GM12875 (cell line): ENCODE data around the gene RTKN.

Experiments used
- H3K4me3 ChIP-seq: one replicate; pipeline ENCODE4 v1.5.1; 2011; ENCODE audit warnings: low read depth, low read length, control low read depth
- TF ChIP-seq, protein P1 (sequence below): IDR thresholded peaks from 2 replicates; pipeline ENCODE4 v1.5.1; 2011; ENCODE audit warnings: low read depth, mild to moderate bottlenecking, control low read depth, inconsistent platforms, low read length, moderate library complexity, borderline replicate concordance; ENCODE audit not compliant: insufficient read depth

The RTKN gene

GRCh38 chr2:74439803-74440377 lies 1.8 kb downstream of the RTKN start:
- TF ChIP-seq, protein P1, sequence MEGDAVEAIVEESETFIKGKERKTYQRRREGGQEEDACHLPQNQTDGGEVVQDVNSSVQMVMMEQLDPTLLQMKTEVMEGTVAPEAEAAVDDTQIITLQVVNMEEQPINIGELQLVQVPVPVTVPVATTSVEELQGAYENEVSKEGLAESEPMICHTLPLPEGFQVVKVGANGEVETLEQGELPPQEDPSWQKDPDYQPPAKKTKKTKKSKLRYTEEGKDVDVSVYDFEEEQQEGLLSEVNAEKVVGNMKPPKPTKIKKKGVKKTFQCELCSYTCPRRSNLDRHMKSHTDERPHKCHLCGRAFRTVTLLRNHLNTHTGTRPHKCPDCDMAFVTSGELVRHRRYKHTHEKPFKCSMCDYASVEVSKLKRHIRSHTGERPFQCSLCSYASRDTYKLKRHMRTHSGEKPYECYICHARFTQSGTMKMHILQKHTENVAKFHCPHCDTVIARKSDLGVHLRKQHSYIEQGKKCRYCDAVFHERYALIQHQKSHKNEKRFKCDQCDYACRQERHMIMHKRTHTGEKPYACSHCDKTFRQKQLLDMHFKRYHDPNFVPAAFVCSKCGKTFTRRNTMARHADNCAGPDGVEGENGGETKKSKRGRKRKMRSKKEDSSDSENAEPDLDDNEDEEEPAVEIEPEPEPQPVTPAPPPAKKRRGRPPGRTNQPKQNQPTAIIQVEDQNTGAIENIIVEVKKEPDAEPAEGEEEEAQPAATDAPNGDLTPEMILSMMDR = no peak
- peak overlapping the region; percentile 56 for H3K4me3 ChIP-seq

DNA sequence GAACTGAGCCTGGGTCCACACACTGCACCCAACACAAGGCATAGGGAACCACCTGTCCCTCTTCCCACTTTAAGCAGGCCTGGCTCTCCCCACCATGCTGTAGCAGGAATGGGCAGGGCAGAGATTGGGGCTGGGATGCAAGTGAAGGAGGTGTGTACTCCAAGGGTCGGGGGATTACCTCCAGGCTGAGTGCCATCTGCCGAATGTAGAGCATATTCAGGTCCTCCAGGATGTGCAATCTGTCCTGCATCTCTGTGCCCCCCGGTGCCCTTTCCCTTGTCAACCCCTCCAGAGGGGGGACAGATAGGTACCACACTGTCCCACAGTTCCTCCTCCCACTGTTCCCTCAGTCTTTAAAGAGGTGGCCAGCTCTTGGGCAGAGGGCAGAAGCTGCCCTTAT lies 2.4 kb downstream of the RTKN start:
- peak overlapping the region; percentile 56 for H3K4me3 ChIP-seq
- TF ChIP-seq, protein P1 = no peak

- TF ChIP-seq, protein P1 = no peak
- H3K4me3 ChIP-seq = no peak overlapping the region
Measured at GRCh38 chr2:74438248-74438647, 3.5 kb downstream of the RTKN start.

DNA sequence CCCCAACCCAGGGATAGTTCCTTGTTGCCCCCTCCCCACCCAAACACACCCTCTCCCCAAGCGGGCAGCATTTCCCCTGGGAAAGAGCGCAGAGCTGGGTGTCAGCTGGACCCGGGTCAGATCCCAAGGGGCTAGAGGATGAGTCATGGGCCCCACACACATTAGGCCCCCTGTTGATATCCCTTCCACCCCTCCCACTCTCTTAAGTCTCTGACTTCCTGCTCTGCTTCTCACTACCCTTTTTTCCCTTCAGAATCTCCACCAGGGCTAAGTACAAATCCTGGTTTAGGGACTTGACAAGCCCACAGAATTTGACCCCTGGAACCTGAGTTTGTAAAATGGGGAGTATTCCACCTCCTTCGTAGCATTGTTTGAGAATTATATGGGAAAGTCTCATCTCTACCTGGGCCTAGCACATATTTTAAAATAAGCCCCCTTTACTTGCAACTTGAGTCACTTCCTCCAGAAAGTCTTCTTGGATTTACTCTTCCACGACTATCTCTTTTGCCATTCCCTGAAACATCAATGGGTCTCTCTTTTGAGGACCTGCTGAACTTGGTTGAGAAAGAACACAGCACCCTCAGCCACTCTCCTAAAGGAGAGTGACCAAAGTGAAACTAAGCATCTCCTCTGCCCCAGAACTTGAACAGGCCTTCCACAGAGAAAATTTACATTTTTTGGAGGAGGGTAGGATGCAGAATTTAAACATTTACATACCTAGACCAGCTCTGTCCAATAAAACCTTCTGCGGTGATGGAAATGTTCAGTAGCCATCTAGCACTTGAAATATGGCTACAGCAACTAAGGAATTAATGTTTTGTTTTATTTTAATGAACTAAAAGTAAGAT lies 4.7 kb downstream of the RTKN start:
- no peak overlapping the region for H3K4me3 ChIP-seq
- TF ChIP-seq, protein P1 = no peak

GRCh38 chr2:74436111-74436805 lies 5.5 kb downstream of the RTKN start:
- TF ChIP-seq, protein P1 = no peak
- H3K4me3 ChIP-seq = no peak overlapping the region

- TF ChIP-seq, protein P1 = no peak
- no peak overlapping the region for H3K4me3 ChIP-seq
Measured at GRCh38 chr2:74430502-74430901, 11.2 kb downstream of the RTKN start.
